HepG2 (cell line): Measurements from ENCODE around the gene NEK6. TPM values are rescaled to one million over a fixed set of nuclear protein-coding genes. Genes with fewer than 3 reads are reported as not detected.

Experiments
- MTERF4 ChIP-seq: sonication (generic); formaldehyde crosslinking; IDR thresholded peaks from 2 replicates; pipeline ENCODE4 v1.8.0; 2023; ENCODE audit warnings: mild to moderate bottlenecking, missing genetic modification reagents
- NFIB ChIP-seq: sonication (generic); formaldehyde crosslinking; IDR thresholded peaks from 2 replicates; pipeline ENCODE4 v1.9.0; 2021; ENCODE audit warnings: missing genetic modification reagents, mild to moderate bottlenecking, borderline replicate concordance
- NR2C2 ChIP-seq: sonication (generic); formaldehyde crosslinking; IDR thresholded peaks from 2 replicates; pipeline ENCODE4 v1.4.0; 2020; ENCODE audit warnings: missing genetic modification reagents, mild to moderate bottlenecking, moderate library complexity, borderline replicate concordance
- NR3C1 ChIP-seq: sonication (generic); formaldehyde crosslinking; IDR thresholded peaks from 2 replicates; pipeline ENCODE4 v1.4.0; 2020; ENCODE audit warnings: missing genetic modification reagents
- NRL ChIP-seq: sonication (generic); formaldehyde crosslinking; IDR thresholded peaks from 2 replicates; pipeline ENCODE4 v1.5.0; 2020; ENCODE audit warnings: missing genetic modification reagents, mild to moderate bottlenecking, moderate library complexity, borderline replicate concordance
- PHF8 ChIP-seq: sonication (generic); formaldehyde crosslinking; IDR thresholded peaks from 2 replicates; pipeline ENCODE4 v1.5.0; 2020; ENCODE audit warnings: missing genetic modification reagents
- RFXAP ChIP-seq: sonication (generic); formaldehyde crosslinking; IDR thresholded peaks from 2 replicates; pipeline ENCODE4 v1.4.0; 2020; ENCODE audit warnings: missing genetic modification reagents, borderline replicate concordance
- SMARCE1 ChIP-seq: fragments of 450-650 bp; IDR thresholded peaks from 2 replicates; pipeline ENCODE4 v1.6.1; 2017; ENCODE audit warnings: borderline replicate concordance
- SOX6 ChIP-seq, 2 experiments: fragments of 450-650 bp in 1 of 2; sonication (generic) in 1 of 2; formaldehyde crosslinking in 1 of 2; IDR thresholded peaks; 2 replicates each; pipeline versions ENCODE4 v1.4.0 to v1.6.1; 2017 to 2020; ENCODE audit warnings: antibody characterized with exemption in 1 of 2, mild to moderate bottlenecking in 1 of 2, missing genetic modification reagents in 1 of 2
- ZBTB10 ChIP-seq: sonication (generic); formaldehyde crosslinking; IDR thresholded peaks from 2 replicates; pipeline ENCODE4 v1.4.0; 2020; ENCODE audit warnings: missing genetic modification reagents, borderline replicate concordance
- ZEB1 ChIP-seq: IDR thresholded peaks from 2 replicates; pipeline ENCODE4 v1.6.1; 2012; ENCODE audit warnings: mild to moderate bottlenecking, low read depth, inconsistent platforms; ENCODE audit not compliant: insufficient replicate concordance
- ZNF562 ChIP-seq: sonication (generic); formaldehyde crosslinking; IDR thresholded peaks from 2 replicates; pipeline ENCODE4 v1.8.0; 2022; ENCODE audit warnings: missing genetic modification reagents, borderline replicate concordance
- ZNF605 ChIP-seq: sonication (generic); formaldehyde crosslinking; IDR thresholded peaks from 2 replicates; pipeline ENCODE4 v1.8.0; 2022; ENCODE audit warnings: mild to moderate bottlenecking, missing genetic modification reagents
- ZNF7 ChIP-seq: IDR thresholded peaks from 2 replicates; pipeline ENCODE4 v1.6.1; 2016; ENCODE audit warnings: missing biosample characterization, missing genetic modification reagents
- ZNF746 ChIP-seq: sonication (generic); formaldehyde crosslinking; IDR thresholded peaks from 2 replicates; pipeline ENCODE4 v1.8.0; 2022; ENCODE audit warnings: mild to moderate bottlenecking, missing genetic modification reagents
- polyA plus RNA-seq, 8 experiments: library from polyadenylated mRNA; depleted of rRNA in 3 of 8; stranded (reverse) in 7 of 8; unstranded in 1 of 8; fragments of >200 nt; fragmentation: Illumina TruSeq in 4 of 8; extraction: Trizol in 4 of 8; gene quantifications; 2 replicates each; pipeline versions ENCODE4 v1.2.1 to v1.2.3, GENCODE V29; 2011 to 2016; ENCODE audit warnings: low read depth in 4 of 8, missing spikeins in 1 of 8, mixed read lengths in 1 of 8; ENCODE audit not compliant: insufficient read depth in 1 of 8
- total RNA-seq, 5 experiments: library from RNA; depleted of rRNA; stranded (reverse); fragments of >200 nt; fragmentation: Illumina TruSeq; extraction: Trizol; gene quantifications; 2 replicates each; pipeline ENCODE4 v1.2.3, GENCODE V29; 2016; ENCODE audit warnings: low read depth in 1 of 5
- TF ChIP-seq, protein P1 (sequence below): sonication (generic); formaldehyde crosslinking; conservative IDR thresholded peaks from 2 replicates; pipeline ENCODE4 v1.5.0; 2020; ENCODE audit warnings: missing genetic modification reagents
- TF ChIP-seq, protein P2 (sequence below): sonication (generic); formaldehyde crosslinking; IDR thresholded peaks from 2 replicates; pipeline ENCODE4 v1.5.1; 2020; ENCODE audit warnings: missing genetic modification reagents, mild to moderate bottlenecking, borderline replicate concordance
- TF ChIP-seq, protein P3 (sequence below): sonication (generic); formaldehyde crosslinking; conservative IDR thresholded peaks from 2 replicates; pipeline ENCODE4 v1.4.0; 2020; ENCODE audit warnings: mild to moderate bottlenecking, missing genetic modification reagents, moderate library complexity

Gene NEK6
- total and polyA plus RNA-seq, 2 of the 13 experiments (the other 11 are each of a cell fraction or from before 2014, with no cell fraction given), result 30.4 to 119 TPM

- TF ChIP-seq SOX6 (IDR thresholded peaks at IDR 0.05) (no peak), SOX6 (CRISPR knock-in tag; IDR thresholded peaks at IDR 0.05) (peak; percentile 95), MTERF4 (CRISPR knock-in tag) (no peak), RFXAP (peak; percentile 68; the same call in 1 of the 2 replicates), NRL (CRISPR knock-in tag) (no peak), NFIB (CRISPR knock-in tag) (no peak), SMARCE1 (peak; percentile 100), NR2C2 (CRISPR knock-in tag) (peak; percentile 95), ZBTB10 (peak; percentile 34; the same call in 1 of the 2 replicates), PHF8 (CRISPR knock-in tag) (peak; percentile 40; the same call in 1 of the 2 replicates), ZNF605 (peak; percentile 58; the same call in 1 of the 2 replicates), NR3C1 (CRISPR knock-in tag) (no peak), ZNF562 (CRISPR knock-in tag) (no peak), ZEB1 (peak; percentile 87), ZNF746 (CRISPR knock-in tag) (no peak), ZNF7 (no peak)
- TF ChIP-seq, protein P1, sequence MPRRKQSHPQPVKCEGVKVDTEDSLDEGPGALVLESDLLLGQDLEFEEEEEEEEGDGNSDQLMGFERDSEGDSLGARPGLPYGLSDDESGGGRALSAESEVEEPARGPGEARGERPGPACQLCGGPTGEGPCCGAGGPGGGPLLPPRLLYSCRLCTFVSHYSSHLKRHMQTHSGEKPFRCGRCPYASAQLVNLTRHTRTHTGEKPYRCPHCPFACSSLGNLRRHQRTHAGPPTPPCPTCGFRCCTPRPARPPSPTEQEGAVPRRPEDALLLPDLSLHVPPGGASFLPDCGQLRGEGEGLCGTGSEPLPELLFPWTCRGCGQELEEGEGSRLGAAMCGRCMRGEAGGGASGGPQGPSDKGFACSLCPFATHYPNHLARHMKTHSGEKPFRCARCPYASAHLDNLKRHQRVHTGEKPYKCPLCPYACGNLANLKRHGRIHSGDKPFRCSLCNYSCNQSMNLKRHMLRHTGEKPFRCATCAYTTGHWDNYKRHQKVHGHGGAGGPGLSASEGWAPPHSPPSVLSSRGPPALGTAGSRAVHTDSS, result no peak
- TF ChIP-seq, protein P2, sequence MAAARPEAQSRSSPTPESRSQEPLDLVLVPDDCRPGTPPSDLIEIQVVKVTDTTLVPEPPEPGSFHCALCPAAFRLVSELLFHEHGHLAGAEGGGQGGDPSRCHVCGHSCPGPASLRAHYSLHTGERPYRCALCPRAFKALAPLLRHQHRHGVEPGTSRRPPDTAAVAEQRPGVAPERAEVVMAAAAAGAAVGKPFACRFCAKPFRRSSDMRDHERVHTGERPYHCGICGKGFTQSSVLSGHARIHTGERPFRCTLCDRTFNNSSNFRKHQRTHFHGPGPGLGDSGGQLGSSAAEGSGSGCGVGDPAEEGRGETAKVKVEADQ (CRISPR knock-in tag), result 0 out of 2 replicates have a peak, but pooled peaks have one; percentile 23
- TF ChIP-seq, protein P3, sequence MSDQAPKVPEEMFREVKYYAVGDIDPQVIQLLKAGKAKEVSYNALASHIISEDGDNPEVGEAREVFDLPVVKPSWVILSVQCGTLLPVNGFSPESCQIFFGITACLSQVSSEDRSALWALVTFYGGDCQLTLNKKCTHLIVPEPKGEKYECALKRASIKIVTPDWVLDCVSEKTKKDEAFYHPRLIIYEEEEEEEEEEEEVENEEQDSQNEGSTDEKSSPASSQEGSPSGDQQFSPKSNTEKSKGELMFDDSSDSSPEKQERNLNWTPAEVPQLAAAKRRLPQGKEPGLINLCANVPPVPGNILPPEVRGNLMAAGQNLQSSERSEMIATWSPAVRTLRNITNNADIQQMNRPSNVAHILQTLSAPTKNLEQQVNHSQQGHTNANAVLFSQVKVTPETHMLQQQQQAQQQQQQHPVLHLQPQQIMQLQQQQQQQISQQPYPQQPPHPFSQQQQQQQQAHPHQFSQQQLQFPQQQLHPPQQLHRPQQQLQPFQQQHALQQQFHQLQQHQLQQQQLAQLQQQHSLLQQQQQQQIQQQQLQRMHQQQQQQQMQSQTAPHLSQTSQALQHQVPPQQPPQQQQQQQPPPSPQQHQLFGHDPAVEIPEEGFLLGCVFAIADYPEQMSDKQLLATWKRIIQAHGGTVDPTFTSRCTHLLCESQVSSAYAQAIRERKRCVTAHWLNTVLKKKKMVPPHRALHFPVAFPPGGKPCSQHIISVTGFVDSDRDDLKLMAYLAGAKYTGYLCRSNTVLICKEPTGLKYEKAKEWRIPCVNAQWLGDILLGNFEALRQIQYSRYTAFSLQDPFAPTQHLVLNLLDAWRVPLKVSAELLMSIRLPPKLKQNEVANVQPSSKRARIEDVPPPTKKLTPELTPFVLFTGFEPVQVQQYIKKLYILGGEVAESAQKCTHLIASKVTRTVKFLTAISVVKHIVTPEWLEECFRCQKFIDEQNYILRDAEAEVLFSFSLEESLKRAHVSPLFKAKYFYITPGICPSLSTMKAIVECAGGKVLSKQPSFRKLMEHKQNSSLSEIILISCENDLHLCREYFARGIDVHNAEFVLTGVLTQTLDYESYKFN (CRISPR knock-in tag), result peak; percentile 99
Measured at GRCh38 chr9:124386201-124386600, 128.5 kb downstream of the NEK6 start (continued).
